SK-N-MC (cell line): Measurements from ENCODE around the gene CBX1.

Source experiments
- EZH2 ChIP-seq: fragments of 200-600 bp; sonication (generic); IDR thresholded peaks from one replicate; pipeline ENCODE4 v1.6.1; 2017; ENCODE audit warnings: antibody characterized with exemption
- FOXP2 ChIP-seq: optimal IDR thresholded peaks from 2 replicates; pipeline ENCODE3; 2011; ENCODE audit warnings: mild to moderate bottlenecking, moderate library complexity; ENCODE audit not compliant: insufficient read depth; ENCODE audit errors: extremely low read length, control extremely low read depth
- POLR2AphosphoS5 ChIP-seq: IDR thresholded peaks from 2 replicates; pipeline ENCODE4 v1.6.1; 2012; ENCODE audit warnings: mild to moderate bottlenecking, low read depth, low read length, borderline replicate concordance

DNA sequence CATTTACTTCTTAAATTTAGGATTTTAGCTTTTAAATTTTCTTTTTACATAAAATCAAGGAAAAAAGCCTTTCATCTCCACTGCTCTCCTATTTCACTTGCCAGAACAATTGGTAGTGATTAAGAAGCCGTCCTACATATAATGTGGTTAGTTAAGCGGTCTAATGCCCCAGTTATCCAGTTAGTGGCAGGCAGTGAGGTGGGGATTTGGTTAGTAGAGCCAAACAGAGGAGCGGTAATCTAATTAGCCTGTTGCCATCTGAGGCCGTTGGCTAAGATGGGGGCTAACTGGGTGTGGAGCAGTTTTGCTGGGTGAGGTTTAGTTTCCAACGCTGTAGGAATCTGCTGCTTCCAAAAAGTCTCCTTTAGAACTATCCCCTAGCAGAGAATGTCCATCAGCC, 28.7 kb upstream of the CBX1 start:
- no peak for TF ChIP-seq POLR2AphosphoS5
- no peak for TF ChIP-seq EZH2
- TF ChIP-seq FOXP2: no peak
